WI38 (cell line): ENCODE data around the gene INO80D.
"Not testable (repeated sequence)": the region's sequence is repeated elsewhere in the genome, so short reads cannot be mapped to it uniquely, and the experiment has no call there.

Experiments used
- H3K4me3 ChIP-seq: 2 replicates; pipeline ENCODE4 v1.5.1; 2011; ENCODE audit warnings: low read depth, mild to moderate bottlenecking, control low read depth, low read length
- CTCF ChIP-seq: IDR thresholded peaks from 2 replicates; pipeline ENCODE4 v1.5.1; 2012; ENCODE audit warnings: low read depth, mild to moderate bottlenecking, control low read depth, low read length

The INO80D gene

GRCh38 chr2:206085742-206086445 lies at the start of gene INO80D:
INO80D (minus strand) TSS chr2:206086174; CDS start chr2:206063016, 23,158 bp downstream.
- H3K4me3 ChIP-seq: peak within 1 kb of the TSS; percentile 68
- peak; percentile 58; the same call in 1 of the 2 replicates for TF ChIP-seq CTCF

GRCh38 chr2:206127656-206128055 lies 41.7 kb upstream of the INO80D start:
- no peak for TF ChIP-seq CTCF
- H3K4me3 ChIP-seq: no peak overlapping the region

- H3K4me3 ChIP-seq: no peak overlapping the region
- TF ChIP-seq CTCF: no peak
These were observed 39.9 kb upstream of the INO80D start for GRCh38 chr2:206125901-206126300.

GRCh38 chr2:206122569-206122968 lies 36.6 kb upstream of the INO80D start:
- H3K4me3 ChIP-seq: not testable (repeated sequence)

GRCh38 chr2:206116278-206116677 lies 30.3 kb upstream of the INO80D start:
- no peak for TF ChIP-seq CTCF
- H3K4me3 ChIP-seq: no peak overlapping the region

GRCh38 chr2:206115026-206115578 lies 29.1 kb upstream of the INO80D start:
- no peak overlapping the region for H3K4me3 ChIP-seq
- no peak for TF ChIP-seq CTCF

GRCh38 chr2:206112846-206113547 lies 27.0 kb upstream of the INO80D start:
- TF ChIP-seq CTCF: no peak
- H3K4me3 ChIP-seq: no peak overlapping the region
